Activated CD4-positive, alpha-beta T cell treated with anti-CD3 and anti-CD28 coated beads, Interleukin-2, Interleukin-6, amounts not matched to agents 100 ng/mL and 50 ng/mL, durations not matched to agents 16 hours and 8 hours (primary cell): ENCODE results near the gene QSOX1.
"Not testable (repeated sequence)": the region's sequence is repeated elsewhere in the genome, so short reads cannot be mapped to it uniquely, and the experiment has no call there.

ENCODE experiments used
- DNase-seq: peaks from one replicate; pipeline ENCODE4 v3.0.0-alpha.2; 2020

Gene QSOX1, protein sequence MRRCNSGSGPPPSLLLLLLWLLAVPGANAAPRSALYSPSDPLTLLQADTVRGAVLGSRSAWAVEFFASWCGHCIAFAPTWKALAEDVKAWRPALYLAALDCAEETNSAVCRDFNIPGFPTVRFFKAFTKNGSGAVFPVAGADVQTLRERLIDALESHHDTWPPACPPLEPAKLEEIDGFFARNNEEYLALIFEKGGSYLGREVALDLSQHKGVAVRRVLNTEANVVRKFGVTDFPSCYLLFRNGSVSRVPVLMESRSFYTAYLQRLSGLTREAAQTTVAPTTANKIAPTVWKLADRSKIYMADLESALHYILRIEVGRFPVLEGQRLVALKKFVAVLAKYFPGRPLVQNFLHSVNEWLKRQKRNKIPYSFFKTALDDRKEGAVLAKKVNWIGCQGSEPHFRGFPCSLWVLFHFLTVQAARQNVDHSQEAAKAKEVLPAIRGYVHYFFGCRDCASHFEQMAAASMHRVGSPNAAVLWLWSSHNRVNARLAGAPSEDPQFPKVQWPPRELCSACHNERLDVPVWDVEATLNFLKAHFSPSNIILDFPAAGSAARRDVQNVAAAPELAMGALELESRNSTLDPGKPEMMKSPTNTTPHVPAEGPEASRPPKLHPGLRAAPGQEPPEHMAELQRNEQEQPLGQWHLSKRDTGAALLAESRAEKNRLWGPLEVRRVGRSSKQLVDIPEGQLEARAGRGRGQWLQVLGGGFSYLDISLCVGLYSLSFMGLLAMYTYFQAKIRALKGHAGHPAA

GRCh38 chr1:180154325-180155181 lies at the start of gene QSOX1:
Gene QSOX1 (plus strand): TSS chr1:180154869. CDS start chr1:180154908, 39 bp downstream.
- DNase-seq: peak; percentile 93

- no peak for DNase-seq
These were observed 42.6 kb upstream of the QSOX1 start for GRCh38 chr1:180112091-180112490.

- no peak for DNase-seq
These were observed 41.6 kb upstream of the QSOX1 start for GRCh38 chr1:180112984-180113647.

DNA sequence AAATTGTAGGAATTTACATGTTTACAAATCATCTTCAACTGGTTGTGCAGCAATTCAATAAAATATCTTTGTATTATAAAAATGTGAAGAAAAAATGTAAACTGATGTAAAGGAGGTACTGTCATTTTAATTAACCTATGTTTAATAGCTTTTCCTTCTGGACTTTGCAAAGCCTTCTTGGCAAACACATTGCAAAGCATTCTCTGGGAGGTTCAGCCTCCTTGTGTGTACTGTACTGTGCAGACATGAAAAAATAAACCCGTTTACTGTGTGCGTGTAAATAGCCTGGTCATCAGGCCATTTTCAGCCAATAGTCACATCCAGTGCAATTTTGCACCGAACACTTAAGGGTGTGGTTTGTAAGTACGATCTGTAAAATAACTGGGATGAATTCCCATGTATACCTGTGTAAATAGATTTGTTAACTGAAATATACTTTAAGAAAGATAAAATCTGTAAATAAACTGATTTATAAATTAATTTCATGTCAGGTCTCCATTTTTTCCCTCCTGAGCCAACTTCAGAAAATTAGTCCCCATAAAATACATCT lies 40.2 kb upstream of the QSOX1 start:
- no peak for DNase-seq

DNA sequence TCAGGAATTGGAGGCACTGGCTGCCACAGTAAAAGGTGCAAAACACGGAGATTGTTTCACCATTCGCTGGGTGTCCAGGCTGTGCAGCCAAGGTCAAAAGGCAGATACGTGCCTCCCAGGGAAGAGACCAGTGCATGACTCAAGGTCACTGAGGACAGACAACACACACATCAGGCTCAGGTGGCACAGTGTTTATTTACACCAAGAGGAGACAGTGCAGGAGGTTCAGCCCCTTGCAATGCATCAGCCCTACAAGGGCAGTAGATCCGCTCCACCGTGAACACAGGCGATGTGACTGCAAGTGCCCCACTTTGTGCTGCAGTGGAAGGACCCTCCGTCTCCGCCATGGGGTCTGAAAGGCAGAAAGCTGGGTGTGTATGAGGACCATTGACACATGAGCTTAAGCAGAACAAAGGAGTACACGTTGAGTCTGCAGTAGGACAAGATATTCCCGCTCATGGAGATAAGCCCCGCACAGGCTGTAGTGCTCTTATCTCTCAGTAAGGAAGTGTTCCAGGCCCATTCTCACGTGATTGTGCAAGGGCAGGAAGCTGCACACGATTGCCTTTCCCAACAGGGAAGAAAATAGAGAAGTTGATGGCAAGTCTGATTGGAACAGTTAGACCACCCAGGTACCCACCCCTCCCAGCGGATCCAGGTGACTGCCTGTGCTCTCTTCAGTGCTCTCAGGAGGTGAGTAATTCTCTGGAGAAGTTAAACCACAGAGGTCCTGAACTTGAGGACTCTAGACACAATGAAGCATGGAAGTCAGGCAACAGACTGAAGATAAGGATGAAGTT lies 37.5 kb upstream of the QSOX1 start:
- no peak for DNase-seq

DNA sequence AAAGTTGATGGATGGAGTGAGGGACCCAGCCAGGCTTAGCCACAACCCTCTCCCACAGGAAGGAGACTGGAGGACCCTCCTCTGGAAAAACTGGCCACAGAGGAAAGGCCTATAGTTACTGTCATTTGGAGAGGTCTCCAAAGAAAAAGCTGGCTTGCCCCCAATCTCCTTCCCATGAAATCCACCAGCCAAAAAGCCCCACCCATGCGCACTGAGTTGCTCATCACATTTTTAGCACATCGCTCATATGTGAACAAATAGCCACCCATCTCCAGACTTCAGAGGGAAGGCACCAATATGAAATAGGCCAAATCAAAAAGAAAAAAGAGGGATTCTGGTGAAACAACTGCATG lies 36.9 kb upstream of the QSOX1 start:
- no peak for DNase-seq

GRCh38 chr1:180119837-180120236 lies 34.8 kb upstream of the QSOX1 start:
- no peak for DNase-seq

GRCh38 chr1:180123463-180123936 lies 31.2 kb upstream of the QSOX1 start:
- DNase-seq: no peak

DNA sequence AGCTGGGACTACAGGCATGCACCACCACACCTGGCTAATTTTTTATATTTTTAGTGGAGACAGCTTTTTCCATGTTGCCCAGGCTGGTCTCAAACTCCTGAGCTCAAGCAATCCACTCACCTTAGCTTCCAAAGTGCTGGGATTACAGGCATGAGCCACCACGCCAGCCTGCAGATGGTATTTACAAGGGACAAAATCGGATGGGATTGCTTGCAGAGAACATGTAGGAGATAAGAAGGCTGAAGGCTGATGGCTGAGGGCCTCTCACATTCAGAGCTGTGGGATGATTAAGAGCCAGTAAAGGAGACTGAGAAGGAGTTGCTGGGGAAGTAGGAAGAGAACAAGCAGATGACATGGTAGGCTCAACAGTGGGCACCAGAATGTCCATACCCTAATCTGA lies 24.0 kb upstream of the QSOX1 start:
- DNase-seq: no peak

DNA sequence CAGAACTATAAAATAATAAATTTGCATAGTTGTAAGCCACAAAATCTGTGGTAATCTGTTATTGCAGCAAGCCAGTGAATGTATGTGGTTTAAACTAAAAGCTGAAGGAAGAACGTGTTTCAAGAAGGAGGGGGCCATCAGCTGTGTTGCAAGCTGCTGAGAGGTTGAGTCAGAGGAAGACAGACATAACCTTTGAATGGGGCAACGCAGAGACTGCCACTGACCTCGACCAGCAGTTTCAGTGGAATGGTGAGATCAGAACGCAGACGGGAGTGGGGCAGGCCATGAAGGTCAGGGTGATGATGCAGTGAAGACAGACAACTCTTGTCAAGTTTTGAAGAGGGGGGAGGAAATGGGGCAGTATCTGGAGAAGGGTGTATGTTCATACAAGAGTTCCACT lies 23.2 kb upstream of the QSOX1 start:
- DNase-seq: peak; percentile 16

GRCh38 chr1:180133193-180133592 lies 21.5 kb upstream of the QSOX1 start:
- DNase-seq: no peak

DNA sequence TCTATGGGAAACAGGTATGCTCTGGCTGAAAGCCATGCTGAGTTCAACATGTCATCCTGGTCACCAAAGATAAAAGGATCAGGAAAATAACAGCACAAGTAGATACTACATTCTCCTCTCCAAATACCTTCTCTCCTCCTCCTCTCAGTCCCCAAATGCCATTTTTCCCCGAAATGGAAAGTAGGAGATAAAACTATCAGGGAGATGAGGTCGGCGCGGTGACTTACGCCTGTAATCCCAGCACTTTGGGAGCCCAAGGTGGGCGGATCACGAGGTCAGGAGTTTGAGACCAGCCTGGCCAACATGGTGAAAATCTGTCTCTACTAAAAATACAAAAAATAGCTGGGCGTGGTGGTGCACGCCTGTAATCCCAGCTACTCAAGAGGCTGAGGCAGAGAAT lies 21.0 kb upstream of the QSOX1 start:
- not testable (repeated sequence) for DNase-seq

DNA sequence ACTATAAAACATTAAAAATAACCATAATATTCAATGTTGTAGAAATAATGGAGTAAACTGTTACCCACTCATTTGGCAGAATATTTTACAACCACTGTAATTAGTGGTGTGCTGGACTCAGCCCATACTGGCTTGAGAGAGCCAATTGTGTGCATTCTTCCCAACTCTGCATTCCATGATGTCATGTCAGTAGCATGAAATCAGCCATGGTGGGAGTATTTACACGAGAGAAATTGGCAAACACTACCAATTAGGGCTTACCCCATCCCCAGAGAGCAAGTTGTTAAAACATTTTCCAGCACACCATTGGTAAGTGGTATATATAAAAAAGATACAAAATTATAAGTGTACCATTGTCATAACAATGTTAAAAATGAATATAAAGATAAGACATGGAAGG lies 19.1 kb upstream of the QSOX1 start:
- DNase-seq: no peak

DNA sequence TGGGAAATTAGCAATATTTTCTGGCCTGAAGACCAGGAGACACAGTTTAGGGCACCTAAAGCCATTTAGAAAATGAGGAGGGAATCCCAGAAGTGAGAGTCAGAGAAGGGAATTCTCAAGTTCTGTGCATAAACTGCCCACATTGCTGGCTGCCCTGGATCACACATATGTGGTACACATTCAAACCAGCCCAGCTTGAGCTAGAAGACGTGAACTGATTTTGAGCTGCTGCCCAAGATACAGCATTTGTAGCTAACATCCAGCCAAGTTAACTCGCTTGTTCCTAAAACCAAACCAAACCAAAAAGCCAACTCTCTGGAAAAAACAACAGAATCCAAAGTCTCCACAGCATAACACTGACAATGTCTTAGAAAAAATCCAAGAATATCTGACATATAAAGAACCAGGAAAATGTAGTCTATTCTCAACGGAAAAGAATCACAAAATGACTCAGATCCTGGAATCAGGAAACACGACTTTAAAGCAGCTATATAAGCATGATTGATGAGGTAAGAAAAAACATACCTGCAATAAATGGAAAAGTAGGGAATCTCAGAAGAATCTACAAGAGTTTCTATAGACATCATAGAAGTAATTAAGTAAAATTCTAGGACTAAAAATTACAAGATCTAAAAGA lies 18.2 kb upstream of the QSOX1 start:
- DNase-seq: no peak

DNA sequence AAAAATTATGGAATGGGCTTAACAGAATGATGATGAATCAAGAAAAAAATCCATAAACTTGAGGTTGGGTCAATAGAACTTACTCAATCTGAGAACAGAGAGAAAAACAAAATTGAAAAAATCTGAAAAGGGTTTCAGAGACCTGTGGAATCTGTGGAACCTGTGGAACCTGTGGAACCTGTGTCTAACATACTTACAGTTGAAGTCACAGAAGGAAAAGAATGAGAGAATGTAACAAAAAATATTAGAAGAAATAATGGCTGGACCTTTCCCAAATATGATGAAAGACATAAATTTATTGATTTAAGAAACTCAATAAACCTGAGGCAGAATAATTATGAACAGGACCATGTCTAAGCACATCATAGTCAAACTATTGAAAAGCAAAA lies 17.7 kb upstream of the QSOX1 start:
- no peak for DNase-seq

GRCh38 chr1:180137776-180138175 lies 16.9 kb upstream of the QSOX1 start:
- DNase-seq: no peak

- DNase-seq: no peak
These were observed 13.2 kb upstream of the QSOX1 start for GRCh38 chr1:180141381-180141934.

DNA sequence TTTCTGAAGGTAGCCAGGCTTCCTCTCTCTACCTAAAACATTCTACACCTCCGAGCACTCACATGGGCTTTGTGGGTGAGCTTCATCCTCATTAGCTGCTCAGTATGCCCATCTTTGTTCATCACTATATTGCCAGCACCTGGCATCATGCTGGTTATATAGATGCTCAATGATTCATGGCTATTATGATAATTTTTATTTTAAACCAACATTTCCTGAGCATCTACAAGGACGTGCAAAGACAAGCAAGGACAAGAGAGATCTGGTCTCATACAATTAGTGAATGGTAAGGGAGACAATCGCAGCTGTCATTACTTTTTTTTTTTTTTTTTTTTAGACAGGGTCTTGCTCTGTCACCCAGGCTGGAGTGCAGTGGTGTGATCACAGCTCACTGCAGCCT lies 11.3 kb upstream of the QSOX1 start:
- no peak for DNase-seq

GRCh38 chr1:180144659-180145357 lies 9.9 kb upstream of the QSOX1 start:
- no peak for DNase-seq

DNA sequence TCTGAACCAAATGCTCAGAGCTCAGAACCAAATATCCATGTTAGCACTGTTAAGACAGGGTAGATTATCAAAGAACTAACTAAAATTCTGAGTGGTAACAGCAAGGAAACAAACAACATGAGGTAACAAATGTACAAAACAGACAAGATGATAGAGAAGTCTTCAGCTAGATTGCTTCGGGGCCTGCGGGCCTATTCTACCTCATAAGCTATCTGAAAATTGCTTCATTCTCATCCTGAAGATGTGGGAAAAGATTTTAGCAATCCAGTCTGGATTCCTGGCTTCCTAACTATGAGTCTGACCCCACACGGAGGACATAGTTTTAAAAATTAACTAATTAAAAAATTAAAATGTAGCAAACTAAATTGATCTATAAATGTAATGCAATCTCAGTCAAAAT lies 9.2 kb upstream of the QSOX1 start:
- DNase-seq: no peak
